GM18861 (cell line): Measurements from ENCODE around the gene RSBN1L.
"Not testable (repeated sequence)": the region's sequence is repeated elsewhere in the genome, so short reads cannot be mapped to it uniquely, and the experiment has no call there.

Experiments used
- ATAC-seq: cut with Tn5 transposase; IDR thresholded peaks from one replicate; pipeline ENCODE4 v1.9.1; 2021; ENCODE audit not compliant: unreplicated experiment

RSBN1L gene

GRCh38 chr7:77765481-77765880 is 69.2 kb downstream of the RSBN1L start:
- no peak for ATAC-seq

- ATAC-seq: peak; percentile 63
These were observed 69.9 kb downstream of the RSBN1L start for GRCh38 chr7:77765906-77766800.

GRCh38 chr7:77766801-77767605 is 70.7 kb downstream of the RSBN1L start:
- no peak for ATAC-seq

GRCh38 chr7:77770316-77770715 is 74.1 kb downstream of the RSBN1L start:
- no peak for ATAC-seq

- no peak for ATAC-seq
These were observed 75.6 kb downstream of the RSBN1L start for GRCh38 chr7:77771901-77772300.

- ATAC-seq: no peak
These were observed 82.3 kb downstream of the RSBN1L start for GRCh38 chr7:77778535-77778934.

- ATAC-seq: no peak
These were observed 86.1 kb downstream of the RSBN1L start for GRCh38 chr7:77782383-77782782.

GRCh38 chr7:77783111-77783510 is 86.9 kb downstream of the RSBN1L start:
- ATAC-seq: no peak

- no peak for ATAC-seq
These were observed 87.3 kb downstream of the RSBN1L start for GRCh38 chr7:77783545-77783944.

- ATAC-seq: not testable (repeated sequence)
These were observed 88.2 kb downstream of the RSBN1L start for GRCh38 chr7:77784426-77784825.

- ATAC-seq: no peak
These were observed 89.8 kb downstream of the RSBN1L start for GRCh38 chr7:77786018-77786417.

GRCh38 chr7:77786741-77787140 is 90.5 kb downstream of the RSBN1L start:
- no peak for ATAC-seq

- ATAC-seq: peak; percentile 55
These were observed 92.2 kb downstream of the RSBN1L start for GRCh38 chr7:77788327-77788902.

GRCh38 chr7:77791336-77791735 is 95.1 kb downstream of the RSBN1L start:
- ATAC-seq: no peak

- ATAC-seq: no peak
These were observed 95.7 kb downstream of the RSBN1L start for GRCh38 chr7:77791956-77792355.

GRCh38 chr7:77794000-77794399 is 97.7 kb downstream of the RSBN1L start:
- ATAC-seq: no peak

GRCh38 chr7:77796109-77796508 is 99.8 kb downstream of the RSBN1L start:
- no peak for ATAC-seq

GRCh38 chr7:77796960-77797359 is 100.7 kb downstream of the RSBN1L start:
- no peak for ATAC-seq

- ATAC-seq: peak; percentile 15
These were observed 101.6 kb downstream of the RSBN1L start for GRCh38 chr7:77797734-77798393.

- ATAC-seq: peak; percentile 83
These were observed 102.3 kb downstream of the RSBN1L start, which contains the start of the genes PHTF2 and TMEM60 for GRCh38 chr7:77798394-77799077. Gene PHTF2, plus strand, starts transcription at chr7:77798773. Gene TMEM60, minus strand, starts transcription at chr7:77798434. Its CDS starts 4,061 bp downstream, at chr7:77794373.
